NT2/D1 (cell line): ENCODE results near the gene TBPL1.
A peak's percentile ranks its signal among the peaks of the same experiment; 100 is the strongest.

Experiments used
- DNase-seq: peaks from one replicate; pipeline ENCODE4 v3.0.0-alpha.2; 2011; ENCODE audit warnings: low read depth, low spot score
- H3K27me3 ChIP-seq: 2 replicates; pipeline ENCODE4 v1.6.0; 2011; ENCODE audit warnings: mild to moderate bottlenecking; ENCODE audit not compliant: insufficient read length, insufficient read depth
- H3K36me3 ChIP-seq: 2 replicates; pipeline ENCODE4 v1.6.1; 2011; ENCODE audit warnings: mild to moderate bottlenecking, low read length, mixed read lengths; ENCODE audit not compliant: insufficient read depth, insufficient read length
- H3K4me1 ChIP-seq: 2 replicates; pipeline ENCODE4 v1.5.1; 2011; ENCODE audit not compliant: insufficient read depth, insufficient read length
- H3K4me3 ChIP-seq: 2 replicates; pipeline ENCODE4 v1.5.1; 2011; ENCODE audit warnings: low read depth; ENCODE audit not compliant: insufficient read length
- H3K9ac ChIP-seq: 2 replicates; pipeline ENCODE4 v1.6.0; 2011; ENCODE audit warnings: low read depth; ENCODE audit not compliant: insufficient read length
- H3K9me3 ChIP-seq: 2 replicates; pipeline ENCODE4 v1.5.1; 2011; ENCODE audit warnings: mild to moderate bottlenecking, low read length; ENCODE audit not compliant: insufficient read depth
- SUZ12 ChIP-seq: IDR thresholded peaks from 2 replicates; pipeline ENCODE4 v1.6.1; 2011; ENCODE audit not compliant: insufficient read length, insufficient read depth; ENCODE audit errors: extremely low read depth
- YY1 ChIP-seq: IDR thresholded peaks from 2 replicates; pipeline ENCODE4 v1.6.1; 2011; ENCODE audit not compliant: insufficient read length, insufficient read depth
- ZNF274 ChIP-seq: IDR thresholded peaks from 2 replicates; pipeline ENCODE4 v1.6.1; 2011; ENCODE audit warnings: mild to moderate bottlenecking, low read depth, low read length

The TBPL1 gene

DNA sequence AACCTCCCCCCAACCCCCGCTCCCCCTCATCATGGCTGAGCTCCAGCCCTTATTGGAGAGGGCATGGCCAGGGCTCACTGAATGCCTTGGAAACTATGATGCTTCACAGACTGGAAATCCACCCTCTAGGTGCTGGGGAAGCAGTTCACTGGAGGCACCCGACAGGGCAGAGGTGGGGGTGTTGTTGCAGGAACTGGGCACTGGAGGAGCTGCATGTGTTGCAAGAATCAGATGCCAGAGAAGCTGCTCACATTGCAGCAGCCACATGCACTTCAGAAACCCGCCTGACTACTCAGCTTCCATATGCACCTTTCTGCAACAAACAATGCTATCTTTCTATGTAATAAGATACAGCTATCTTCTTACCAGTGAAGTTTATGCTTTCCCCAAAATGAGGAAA lies 7.9 kb upstream of the TBPL1 start:
- DNase-seq: no peak
- no peak overlapping the region for H3K4me3 ChIP-seq
- no peak overlapping the region for H3K9ac ChIP-seq
- no peaks in the 10 kb centered on the region for H3K27me3 ChIP-seq
- H3K9me3 ChIP-seq: no peaks in the 10 kb centered on the region; the same call in 1 of the 2 replicates
- H3K36me3 ChIP-seq: no peaks in the 10 kb centered on the region
- TF ChIP-seq SUZ12: no peak
- TF ChIP-seq YY1: no peak
- no peak for TF ChIP-seq ZNF274
- H3K4me1 ChIP-seq: peaks cover 2% of the 10 kb centered on the region

GRCh38 chr6:133947302-133947900 lies 5.6 kb upstream of the TBPL1 start:
- Histone ChIP-seq H3K4me1 (peaks cover 2% of the 10 kb centered on the region), H3K36me3 (no peaks in the 10 kb centered on the region), H3K9me3 (no peaks in the 10 kb centered on the region), H3K9ac (no peak overlapping the region), H3K4me3 (no peak overlapping the region), H3K27me3 (peaks cover 4% of the 10 kb centered on the region)
- TF ChIP-seq SUZ12 (no peak), ZNF274 (no peak), YY1 (no peak)
- no peak for DNase-seq

DNA sequence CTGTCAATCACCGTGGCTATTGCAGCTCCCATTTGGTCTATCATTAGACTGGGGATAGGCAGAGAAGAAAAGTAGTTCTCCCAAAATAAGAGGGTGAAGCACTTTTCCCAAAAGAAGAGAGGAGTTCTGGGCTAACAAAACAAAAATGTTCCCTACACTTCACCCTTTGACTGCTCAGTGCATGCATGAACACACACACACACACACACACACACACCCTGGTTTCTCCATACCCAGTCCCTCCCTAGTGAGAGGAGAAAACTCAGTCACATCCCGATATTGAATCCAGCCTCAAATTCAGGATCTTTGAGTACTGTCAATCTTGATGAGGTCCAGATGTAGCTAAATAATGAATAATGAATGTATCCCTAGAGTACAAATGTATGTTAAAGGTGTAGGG lies 4.6 kb upstream of the TBPL1 start:
- no peaks in the 10 kb centered on the region for H3K36me3 ChIP-seq
- peaks cover 2% of the 10 kb centered on the region for H3K4me1 ChIP-seq
- TF ChIP-seq SUZ12: no peak
- TF ChIP-seq ZNF274: no peak
- TF ChIP-seq YY1: no peak
- no peak overlapping the region for H3K9ac ChIP-seq
- DNase-seq: no peak
- H3K9me3 ChIP-seq: no peaks in the 10 kb centered on the region
- H3K27me3 ChIP-seq: peaks cover 4% of the 10 kb centered on the region
- H3K4me3 ChIP-seq: no peak overlapping the region

GRCh38 chr6:133951227-133951626 lies 1.8 kb upstream of the TBPL1 start:
- H3K9me3 ChIP-seq: no peaks in the 10 kb centered on the region
- no peak for TF ChIP-seq YY1
- no peaks in the 10 kb centered on the region for H3K36me3 ChIP-seq
- DNase-seq: no peak
- no peak overlapping the region for H3K4me3 ChIP-seq
- peaks cover 4% of the 10 kb centered on the region for H3K27me3 ChIP-seq
- H3K9ac ChIP-seq: no peak overlapping the region
- no peaks in the 10 kb centered on the region for H3K4me1 ChIP-seq

DNA sequence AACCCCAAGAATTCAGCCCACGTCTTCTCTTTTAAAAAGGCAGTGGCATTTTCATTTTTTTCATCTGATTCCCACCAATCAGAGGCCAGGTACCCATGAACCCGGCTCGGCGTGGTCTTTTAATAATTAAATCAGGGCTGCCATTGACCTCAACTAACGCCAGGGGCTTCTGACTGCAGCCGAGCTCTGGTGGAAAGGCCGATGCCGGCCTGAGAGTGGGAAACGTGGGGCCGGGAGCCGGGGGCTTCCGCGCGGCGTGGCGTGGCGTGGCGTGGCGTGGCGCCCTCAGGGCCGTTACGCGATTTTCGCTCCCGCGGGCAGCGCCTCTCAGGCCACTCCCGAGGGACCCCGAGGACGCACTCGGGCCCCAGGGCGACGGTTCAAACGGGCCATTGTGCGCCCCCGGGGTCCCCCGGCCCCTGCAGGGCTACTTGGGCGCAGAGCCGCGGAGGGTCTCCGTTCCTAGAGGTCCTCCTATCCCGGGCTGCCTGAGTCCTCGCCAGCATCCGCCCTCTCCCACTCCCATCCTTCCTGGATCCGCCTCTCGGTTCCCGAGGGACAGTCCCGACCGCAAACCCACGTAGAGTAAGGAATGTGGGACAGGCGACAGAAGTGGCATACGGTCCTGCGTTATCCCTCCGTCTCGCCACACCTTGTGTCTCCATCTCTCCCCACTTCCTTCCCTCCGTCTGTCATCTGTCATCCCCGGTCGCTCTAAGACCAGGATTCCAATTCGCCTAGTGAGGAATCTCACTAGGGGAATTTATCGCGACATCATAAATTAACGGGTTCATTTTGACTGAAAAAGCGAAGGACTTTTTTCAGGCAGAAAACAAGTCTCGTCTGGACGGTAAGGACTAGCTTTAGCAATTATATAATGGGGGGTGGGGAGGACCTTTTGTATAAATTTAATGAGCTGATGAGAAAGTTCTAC lies 876 bp upstream of the TBPL1 start:
- Histone ChIP-seq H3K9me3 (no peaks in the 10 kb centered on the region), H3K4me3 (peak overlapping the region; percentile 83), H3K36me3 (no peaks in the 10 kb centered on the region), H3K9ac (peak overlapping the region; percentile 79), H3K4me1 (no peaks in the 10 kb centered on the region), H3K27me3 (peaks cover 4% of the 10 kb centered on the region)
- TF ChIP-seq ZNF274: no peak
- no peak for TF ChIP-seq SUZ12
- DNase-seq: peak; percentile 13

GRCh38 chr6:133953634-133954415 lies 801 bp downstream of the TBPL1 start:
- H3K4me1 ChIP-seq: no peaks in the 10 kb centered on the region
- TF ChIP-seq YY1 (no peak), SUZ12 (no peak), ZNF274 (no peak)

More at GRCh38 chr6:133953634-133954415, 801 bp downstream of the TBPL1 start:
- Histone ChIP-seq H3K27me3 (peaks cover 4% of the 10 kb centered on the region), H3K4me3 (peak overlapping the region; percentile 86), H3K9me3 (no peaks in the 10 kb centered on the region), H3K36me3 (no peaks in the 10 kb centered on the region), H3K9ac (peak overlapping the region; percentile 87)
- no peak for DNase-seq
